Neural crest cell (in vitro differentiated cells): Measurements from ENCODE around the gene ZFR2. TPM values are rescaled to one million over a fixed set of nuclear protein-coding genes. Genes with fewer than 3 reads are reported as not detected.

ENCODE experiments used
- DNase-seq: peaks from one replicate; pipeline ENCODE4 v3.0.0; 2021; ENCODE audit warnings: low read depth, mixed read lengths, low spot score
- H3K27ac Mint-ChIP-seq: one replicate; pipeline ENCODE4 v1.8.0; 2021; ENCODE audit warnings: mild to moderate bottlenecking, mixed read lengths; ENCODE audit not compliant: unreplicated experiment
- H3K27me3 Mint-ChIP-seq: 2 replicates; pipeline ENCODE4 v1.8.0; 2021; ENCODE audit warnings: low read depth, mild to moderate bottlenecking, mixed read lengths
- H3K36me3 Mint-ChIP-seq: 2 replicates; pipeline ENCODE4 v1.8.0; 2021; ENCODE audit warnings: low read depth, mild to moderate bottlenecking, mixed read lengths
- H3K4me1 Mint-ChIP-seq: 2 replicates; pipeline ENCODE4 v1.8.0; 2021; ENCODE audit warnings: mixed read lengths
- H3K4me3 Mint-ChIP-seq: one replicate; pipeline ENCODE4 v1.8.0; 2021; ENCODE audit warnings: mild to moderate bottlenecking, mixed read lengths
- H3K9me3 Mint-ChIP-seq: 2 replicates; pipeline ENCODE4 v1.8.0; 2021; ENCODE audit warnings: mixed read lengths
- CTCF ChIP-seq: fragments of 200-600 bp; sonication (generic); conservative IDR thresholded peaks from 2 replicates; pipeline ENCODE4 v1.5.0; 2021; ENCODE audit warnings: antibody characterized with exemption, mild to moderate bottlenecking
- total RNA-seq: library from RNA; stranded (reverse); gene quantifications from 2 replicates; pipeline ENCODE4 v1.2.1, GENCODE V29; 2021

ZFR2 gene
- total RNA-seq, 1 donor from 2014 or later = 4.2 TPM

- H3K36me3 Mint-ChIP-seq = no peaks in the 10 kb centered on the region
- DNase-seq = no peak
- TF ChIP-seq CTCF = no peak
- H3K4me1 Mint-ChIP-seq = peaks cover 9% of the 10 kb centered on the region
- no peak overlapping the region for H3K4me3 Mint-ChIP-seq
- peaks cover 2% of the 10 kb centered on the region for H3K27me3 Mint-ChIP-seq
- H3K27ac Mint-ChIP-seq = no peak overlapping the region
- peaks cover 3% of the 10 kb centered on the region for H3K9me3 Mint-ChIP-seq
These were observed 33.8 kb downstream of the ZFR2 start for GRCh38 chr19:3835055-3835435.

GRCh38 chr19:3834349-3835054 is 34.3 kb downstream of the ZFR2 start:
- H3K4me3 Mint-ChIP-seq = no peak overlapping the region
- peaks cover 4% of the 10 kb centered on the region for H3K4me1 Mint-ChIP-seq
- H3K36me3 Mint-ChIP-seq = no peaks in the 10 kb centered on the region
- no peak for TF ChIP-seq CTCF
- no peak for DNase-seq
- H3K27me3 Mint-ChIP-seq = peaks cover 2% of the 10 kb centered on the region
- peaks cover 3% of the 10 kb centered on the region for H3K9me3 Mint-ChIP-seq
- H3K27ac Mint-ChIP-seq = no peak overlapping the region

- Mint-ChIP-seq H3K27ac (no peak overlapping the region), H3K36me3 (no peaks in the 10 kb centered on the region), H3K27me3 (peaks cover 2% of the 10 kb centered on the region), H3K9me3 (peaks cover 3% of the 10 kb centered on the region), H3K4me3 (no peak overlapping the region), H3K4me1 (peaks cover 3% of the 10 kb centered on the region)
- no peak for DNase-seq
- TF ChIP-seq CTCF = no peak
These were observed 35.1 kb downstream of the ZFR2 start for GRCh38 chr19:3833578-3834348.

- TF ChIP-seq CTCF = no peak
- no peaks in the 10 kb centered on the region for H3K27me3 Mint-ChIP-seq
- H3K27ac Mint-ChIP-seq = no peak overlapping the region
- peaks cover 3% of the 10 kb centered on the region for H3K4me1 Mint-ChIP-seq
- no peaks in the 10 kb centered on the region for H3K36me3 Mint-ChIP-seq
- H3K9me3 Mint-ChIP-seq = no peaks in the 10 kb centered on the region
- DNase-seq = no peak
- no peak overlapping the region for H3K4me3 Mint-ChIP-seq
These were observed 36.8 kb downstream of the ZFR2 start for GRCh38 chr19:3832001-3832400.

- Mint-ChIP-seq H3K9me3 (no peaks in the 10 kb centered on the region), H3K27ac (no peak overlapping the region), H3K36me3 (no peaks in the 10 kb centered on the region), H3K27me3 (no peaks in the 10 kb centered on the region), H3K4me3 (no peak overlapping the region), H3K4me1 (peaks cover 3% of the 10 kb centered on the region)
- DNase-seq = no peak
- TF ChIP-seq CTCF = no peak
These were observed 37.2 kb downstream of the ZFR2 start for GRCh38 chr19:3831601-3832000.
